HG02885 (cell line): ENCODE measurements around the gene PTPRN2.
"Not testable (repeated sequence)": the region's sequence is repeated elsewhere in the genome, so short reads cannot be mapped to it uniquely, and the experiment has no call there.

Experiments
- ATAC-seq: cut with Tn5 transposase; IDR thresholded peaks from one replicate; pipeline ENCODE4 v1.9.1; 2021; ENCODE audit warnings: mild to moderate bottlenecking; ENCODE audit not compliant: unreplicated experiment, poor library complexity

The PTPRN2 gene

DNA sequence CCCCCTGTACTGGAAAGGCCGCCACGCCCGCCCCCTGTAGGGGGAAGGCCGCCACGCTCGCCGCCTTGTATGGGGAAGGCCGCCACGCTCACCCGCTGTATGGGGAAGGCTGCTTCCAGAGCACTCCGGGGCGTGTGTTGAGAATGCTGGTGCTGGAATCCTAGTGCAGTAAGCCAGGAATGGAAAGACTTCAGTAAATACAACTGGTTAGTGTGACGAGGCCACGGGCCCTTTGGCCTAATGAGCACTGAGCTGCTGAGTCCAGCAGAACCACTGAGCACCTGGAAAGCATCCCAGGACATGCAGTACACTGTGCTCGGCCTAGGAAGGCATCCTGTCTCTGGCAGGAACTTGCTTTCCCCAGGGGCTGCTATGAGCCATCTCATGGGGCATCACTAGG lies 398.9 kb downstream of the PTPRN2 start:
- ATAC-seq, result no peak

GRCh38 chr7:158187694-158187994 lies 400.0 kb downstream of the PTPRN2 start:
- no peak for ATAC-seq

GRCh38 chr7:158186864-158187693 lies 400.5 kb downstream of the PTPRN2 start:
- no peak for ATAC-seq

DNA sequence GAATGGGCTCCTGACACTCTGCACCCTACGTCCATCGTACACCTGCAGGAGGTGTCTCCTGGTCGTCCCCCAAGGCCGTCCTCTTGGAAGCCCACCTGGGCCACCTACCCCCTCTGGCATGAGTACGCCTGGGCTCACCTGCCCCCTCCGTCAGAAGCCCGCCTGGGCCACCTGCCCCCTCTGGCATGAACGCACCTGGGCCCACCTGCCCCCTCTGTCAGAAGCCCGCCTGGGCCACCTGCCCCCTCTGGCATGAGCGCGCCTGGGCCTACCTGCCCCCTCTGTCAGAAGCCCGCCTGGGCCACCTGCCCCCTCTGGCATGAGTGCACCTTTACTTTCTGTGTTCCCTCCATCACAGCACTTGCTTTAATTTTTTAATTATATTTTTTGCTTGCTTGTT lies 401.2 kb downstream of the PTPRN2 start:
- no peak for ATAC-seq

- no peak for ATAC-seq
These were observed 402.0 kb downstream of the PTPRN2 start for GRCh38 chr7:158185653-158186052.

GRCh38 chr7:158183431-158183830 lies 404.2 kb downstream of the PTPRN2 start:
- ATAC-seq, result no peak

GRCh38 chr7:158176561-158177173 lies 411.0 kb downstream of the PTPRN2 start:
- ATAC-seq, result no peak

GRCh38 chr7:158175779-158176178 lies 411.8 kb downstream of the PTPRN2 start:
- no peak for ATAC-seq

- ATAC-seq, result no peak
These were observed 412.7 kb downstream of the PTPRN2 start for GRCh38 chr7:158174947-158175346.

DNA sequence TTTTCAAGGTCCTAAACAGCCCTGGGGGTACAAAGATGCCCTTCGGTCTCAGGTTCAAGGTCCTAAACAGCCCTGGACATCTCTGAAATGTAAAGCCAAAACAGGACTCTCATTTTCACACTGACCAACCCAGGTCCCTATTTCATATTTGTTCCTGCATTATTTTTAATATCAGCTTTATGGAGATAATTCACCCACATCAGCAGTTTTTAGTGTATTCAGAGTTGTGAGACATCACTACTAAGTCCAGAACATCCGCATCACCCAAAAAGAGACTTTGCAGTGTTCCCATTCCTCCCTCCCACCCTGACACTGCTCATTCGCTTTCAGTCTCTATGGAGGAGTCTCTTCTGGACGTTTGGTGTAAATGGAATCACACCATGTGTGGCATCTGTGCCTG lies 420.2 kb downstream of the PTPRN2 start:
- no peak for ATAC-seq

DNA sequence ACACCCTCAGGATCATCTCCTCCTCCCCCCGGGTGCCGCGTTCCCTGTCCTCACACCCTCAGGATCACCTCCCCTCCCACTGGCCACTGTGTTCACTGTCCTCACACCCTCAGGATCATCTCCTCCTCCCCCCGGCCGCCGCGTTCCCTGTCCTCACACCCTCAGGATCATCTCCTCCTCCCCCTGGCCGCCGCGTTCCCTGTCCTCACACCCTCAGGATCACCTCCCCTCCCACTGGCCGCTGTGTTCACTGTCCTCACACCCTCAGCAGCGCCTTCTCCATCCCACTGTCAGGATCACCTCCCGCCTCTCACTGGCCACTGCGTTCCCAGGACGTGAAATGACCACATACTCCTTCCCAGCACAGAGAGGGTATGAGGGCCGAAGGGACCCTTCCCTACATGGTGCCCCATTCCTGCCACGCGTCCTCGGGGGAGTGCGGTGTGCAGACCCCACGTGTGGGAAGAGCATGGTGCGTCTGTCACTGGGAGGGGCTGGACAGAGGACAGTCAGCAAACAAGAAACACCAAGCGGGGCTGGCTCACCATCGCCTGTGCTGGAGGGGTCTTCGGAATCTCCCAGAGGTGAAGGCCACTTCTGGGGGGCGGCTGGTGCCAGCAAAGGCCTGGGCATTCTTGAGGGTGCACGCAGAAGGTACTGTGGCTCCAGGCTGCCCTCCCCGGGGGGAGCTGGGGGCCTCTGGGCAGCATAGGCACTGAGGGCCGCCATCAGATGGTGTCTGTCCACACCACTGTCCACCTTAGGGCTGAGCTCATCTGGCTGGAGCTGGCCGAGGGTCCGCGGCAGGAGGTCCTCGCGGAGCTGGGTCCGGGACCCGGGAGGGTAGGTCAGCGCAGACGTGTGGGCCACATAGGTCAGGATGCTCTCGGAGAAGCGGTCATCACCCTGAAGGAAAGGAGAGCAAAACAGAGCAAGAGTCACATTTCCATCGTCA lies 421.0 kb downstream of the PTPRN2 start:
- ATAC-seq, result no peak

DNA sequence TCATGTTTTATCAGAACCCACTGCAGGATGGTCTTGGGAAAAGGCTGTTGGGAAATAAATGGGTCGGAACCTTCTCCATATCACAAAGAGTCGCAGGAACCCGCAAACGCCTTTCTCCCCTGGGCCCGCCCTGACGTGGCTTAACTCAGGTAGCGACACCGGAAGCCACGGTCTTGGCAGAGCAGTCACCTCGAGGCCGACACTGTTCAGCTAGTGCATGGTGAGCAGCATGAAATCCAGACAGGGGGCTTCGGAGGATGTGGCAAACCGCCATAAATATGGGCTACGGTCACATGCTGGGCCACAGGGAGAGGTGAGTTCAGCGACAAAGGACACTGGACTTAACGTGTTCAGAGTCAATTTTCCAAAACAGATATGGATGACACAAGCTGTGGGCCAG lies 421.9 kb downstream of the PTPRN2 start:
- ATAC-seq, result no peak

GRCh38 chr7:158164101-158165095 lies 423.2 kb downstream of the PTPRN2 start:
- no peak for ATAC-seq

DNA sequence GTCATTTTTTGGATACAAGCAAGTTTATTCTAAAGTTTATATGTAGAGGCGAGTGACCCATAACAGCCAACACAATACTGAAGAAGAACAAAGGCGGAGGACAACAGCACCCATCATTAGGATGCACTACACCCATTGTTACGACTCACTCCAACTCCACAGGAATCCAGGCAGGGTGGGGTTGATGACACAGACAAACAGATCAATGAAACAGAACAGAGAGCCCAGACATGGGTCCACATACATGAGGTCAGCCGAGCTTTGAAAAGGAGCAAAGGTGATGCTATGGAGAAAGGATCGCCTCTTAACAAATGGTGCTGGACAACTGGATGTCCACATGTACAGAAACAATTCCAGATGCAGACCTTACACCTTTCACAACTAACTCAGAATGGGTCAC lies 426.4 kb downstream of the PTPRN2 start:
- no peak for ATAC-seq

GRCh38 chr7:158160199-158160598 lies 427.4 kb downstream of the PTPRN2 start:
- ATAC-seq, result no peak

DNA sequence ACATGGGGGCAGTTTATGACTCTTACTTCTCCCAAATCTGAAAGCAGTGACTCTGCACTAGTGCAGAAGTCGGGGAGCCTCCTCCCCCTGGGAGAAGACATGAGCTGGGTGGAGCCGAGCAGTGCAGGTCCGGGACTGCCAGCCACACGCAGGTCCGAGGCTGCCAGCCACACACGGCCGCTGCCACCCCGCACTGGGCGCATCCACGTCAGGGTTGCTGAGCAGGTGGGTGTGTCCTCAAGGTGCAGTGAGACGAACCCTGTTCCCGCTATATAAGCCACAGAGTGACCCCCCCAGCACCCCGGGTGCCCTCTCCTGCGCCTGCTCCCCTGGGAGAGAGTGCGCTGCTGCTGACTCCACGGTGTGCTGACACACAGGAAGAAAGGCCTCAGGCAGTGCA lies 430.2 kb downstream of the PTPRN2 start:
- no peak for ATAC-seq

GRCh38 chr7:158151273-158151672 lies 436.4 kb downstream of the PTPRN2 start:
- ATAC-seq, result not testable (repeated sequence)

- no peak for ATAC-seq
These were observed 437.4 kb downstream of the PTPRN2 start for GRCh38 chr7:158150234-158150633.

GRCh38 chr7:158147431-158147830 lies 440.2 kb downstream of the PTPRN2 start:
- not testable (repeated sequence) for ATAC-seq

DNA sequence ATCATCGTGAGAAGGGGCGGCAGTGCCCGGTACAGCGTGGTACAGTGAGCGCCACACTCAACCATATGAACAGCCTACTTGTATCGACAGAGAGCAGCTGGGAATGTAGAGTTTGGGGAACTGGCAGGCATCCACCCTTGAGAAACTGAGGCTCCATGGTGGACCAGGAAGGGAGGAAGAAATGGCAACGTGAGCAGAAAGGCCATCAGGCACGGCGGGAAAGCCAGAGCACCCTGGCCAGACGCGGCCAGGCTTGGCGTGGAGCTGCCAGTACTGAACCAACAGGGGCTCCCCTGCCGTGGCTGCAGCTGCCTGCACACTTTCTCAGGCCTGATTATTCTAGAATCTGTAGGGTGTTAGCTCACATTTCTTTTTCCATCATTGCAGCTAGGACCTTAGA lies 442.3 kb downstream of the PTPRN2 start:
- ATAC-seq, result no peak
